HG03442 (cell line): ENCODE data around the gene GNB1L.

Source experiments
- ATAC-seq: cut with Tn5 transposase; IDR thresholded peaks from one replicate; pipeline ENCODE4 v1.9.1; 2021; ENCODE audit warnings: mild to moderate bottlenecking, moderate library complexity; ENCODE audit not compliant: unreplicated experiment

Gene GNB1L

GRCh38 chr22:19876941-19877625 lies 22.4 kb upstream of the GNB1L start:
- ATAC-seq = no peak

DNA sequence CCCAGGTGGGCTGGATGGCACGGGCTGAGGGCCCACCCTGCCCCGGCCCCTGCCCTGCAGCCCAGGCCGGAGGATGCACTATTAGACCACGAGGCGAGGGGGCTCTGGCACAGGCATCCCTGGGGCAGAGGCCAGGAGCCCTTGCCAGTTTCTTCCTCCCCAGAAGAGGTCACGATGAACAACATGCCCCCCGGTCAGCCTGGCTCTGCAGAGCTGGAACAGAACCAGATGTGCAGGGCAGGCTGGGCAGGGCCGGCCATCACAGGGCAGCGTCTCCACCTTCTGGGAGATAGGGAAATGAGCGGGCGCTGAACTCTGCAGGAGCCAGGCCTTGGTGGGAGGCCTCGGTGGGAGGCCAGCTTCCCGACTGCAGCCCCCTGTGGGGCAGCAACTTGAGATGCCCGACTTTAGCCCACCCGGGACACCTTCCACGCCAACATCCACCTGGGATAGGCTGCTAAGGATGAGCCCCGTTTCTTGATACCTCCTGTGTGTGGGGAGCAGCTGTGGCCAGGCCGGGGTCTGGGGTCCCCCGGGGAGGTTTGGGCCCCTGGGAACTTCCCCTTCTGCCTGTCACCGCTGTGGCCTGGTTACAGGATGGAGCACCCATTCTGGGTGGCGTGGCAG lies 21.8 kb upstream of the GNB1L start:
- no peak for ATAC-seq

GRCh38 chr22:19875531-19876313 lies 21.0 kb upstream of the GNB1L start:
- no peak for ATAC-seq

DNA sequence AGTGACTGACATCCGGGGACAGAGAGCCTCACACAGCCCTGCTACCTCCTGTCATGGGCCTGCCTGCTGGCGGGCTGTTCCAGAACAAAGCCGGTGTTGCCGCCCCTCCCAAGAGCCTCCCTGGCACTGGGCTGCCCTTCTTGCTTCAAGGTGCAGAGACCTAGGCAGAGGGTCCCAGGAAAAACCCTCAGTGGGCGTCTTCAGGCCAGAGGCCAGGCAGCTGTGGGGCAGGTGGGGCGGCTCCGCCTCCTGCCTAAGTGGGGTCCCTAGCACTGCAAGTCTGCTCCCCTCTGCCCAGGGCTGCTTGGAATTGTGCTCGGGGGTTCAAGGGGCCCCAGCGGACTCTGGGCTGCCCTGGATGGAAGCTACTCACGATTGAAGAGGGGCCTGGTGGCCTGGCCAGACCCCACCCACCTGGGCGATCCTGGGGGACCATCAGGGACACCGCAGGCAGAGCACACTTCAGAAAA lies 20.4 kb upstream of the GNB1L start:
- no peak for ATAC-seq

DNA sequence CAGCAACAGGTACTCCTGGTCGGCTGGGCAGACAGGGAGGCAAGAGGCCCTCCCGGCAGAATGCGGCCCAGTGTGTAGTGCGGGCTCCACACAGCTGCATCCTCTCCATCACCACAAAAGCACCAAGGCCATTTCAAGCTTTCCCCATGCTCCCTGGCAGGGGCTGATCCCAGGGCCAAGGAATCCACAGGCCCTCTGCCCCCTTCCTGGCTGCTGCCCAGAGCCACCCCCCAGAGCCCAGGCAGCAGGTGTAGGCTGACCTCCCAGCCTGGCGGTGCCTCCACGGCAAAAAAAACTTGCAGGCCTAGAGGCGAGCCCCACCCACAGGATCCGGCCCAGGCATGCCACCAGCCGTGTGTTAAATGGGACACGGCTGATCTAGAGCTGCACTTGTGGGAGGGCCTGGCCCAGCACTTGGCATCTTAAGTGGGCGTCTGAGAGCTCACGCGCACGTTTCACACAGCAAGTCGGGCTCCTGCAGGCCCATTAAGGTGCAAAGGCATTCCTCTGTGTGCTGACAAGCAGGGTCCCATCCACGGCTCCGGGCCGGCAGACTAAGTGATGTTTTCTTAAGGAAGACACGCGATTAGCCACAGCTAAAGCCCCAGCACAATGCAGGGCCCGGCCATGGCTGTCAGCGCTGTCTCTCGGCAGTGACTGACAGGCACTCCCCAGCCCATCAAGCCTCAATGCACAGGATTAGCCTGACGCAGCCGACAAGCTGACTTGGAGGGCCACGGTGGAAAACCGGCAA lies 19.8 kb upstream of the GNB1L start:
- no peak for ATAC-seq

DNA sequence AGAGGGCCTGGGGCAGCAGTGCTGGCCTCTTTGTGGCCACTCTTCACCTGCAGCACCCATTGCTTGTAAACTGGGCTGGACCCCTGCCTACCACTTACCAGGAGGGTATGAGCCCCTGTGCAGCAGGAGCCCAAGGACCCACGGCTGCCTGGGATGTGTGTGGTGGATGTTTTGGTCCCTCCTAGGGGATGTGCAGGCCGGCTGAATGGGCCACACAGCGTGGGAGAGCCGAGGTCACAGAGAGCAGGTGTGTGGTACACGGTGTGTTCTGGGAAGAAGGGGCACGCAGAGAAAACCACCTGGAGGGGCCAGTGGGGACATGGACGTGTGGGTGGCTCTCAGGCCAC lies 19.3 kb upstream of the GNB1L start:
- ATAC-seq = no peak

DNA sequence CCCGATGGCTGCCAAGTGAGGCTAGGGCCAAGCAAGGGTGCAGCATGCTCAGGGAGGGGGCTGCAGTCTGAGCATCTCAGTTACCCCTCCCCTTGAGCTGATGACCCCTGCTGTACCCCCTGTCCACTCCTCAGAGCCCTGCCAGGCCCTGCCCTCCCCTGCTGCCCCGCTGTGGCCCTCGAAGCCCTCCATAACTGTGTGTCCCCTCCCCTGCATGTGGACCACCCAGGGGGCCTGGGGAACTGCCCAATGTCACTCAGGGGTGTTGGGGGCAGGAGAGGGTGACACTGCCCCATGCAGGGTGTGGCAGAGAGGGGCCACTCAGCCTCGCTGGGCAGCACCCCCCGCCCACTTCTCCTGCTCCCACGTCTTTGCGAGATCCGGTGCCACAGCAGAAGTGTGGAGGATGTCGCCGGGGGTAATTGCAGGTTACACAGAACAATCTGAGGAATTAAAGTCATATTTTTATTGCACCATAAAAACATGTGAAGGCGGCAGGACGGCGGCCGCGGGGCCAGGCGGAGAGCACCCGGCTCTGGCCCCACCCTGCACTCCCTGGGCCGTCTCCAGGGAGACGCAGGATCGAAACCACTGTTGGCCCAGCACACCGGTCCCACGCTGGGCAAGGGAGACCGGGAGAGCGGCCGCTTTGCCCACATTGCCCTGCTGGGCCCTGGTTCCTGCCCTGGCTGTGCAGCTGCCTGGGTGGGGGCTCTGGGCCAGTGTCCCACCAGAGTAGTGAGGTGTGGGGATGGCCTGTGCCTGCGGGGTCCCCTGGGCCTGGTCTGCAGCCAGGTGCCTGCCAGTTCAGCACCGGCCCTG lies 18.7 kb upstream of the GNB1L start:
- ATAC-seq = no peak

GRCh38 chr22:19872779-19873137 lies 18.1 kb upstream of the GNB1L start:
- ATAC-seq = no peak

GRCh38 chr22:19871845-19872778 lies 17.4 kb upstream of the GNB1L start:
- ATAC-seq = no peak

GRCh38 chr22:19871023-19871844 lies 16.6 kb upstream of the GNB1L start:
- ATAC-seq = no peak

DNA sequence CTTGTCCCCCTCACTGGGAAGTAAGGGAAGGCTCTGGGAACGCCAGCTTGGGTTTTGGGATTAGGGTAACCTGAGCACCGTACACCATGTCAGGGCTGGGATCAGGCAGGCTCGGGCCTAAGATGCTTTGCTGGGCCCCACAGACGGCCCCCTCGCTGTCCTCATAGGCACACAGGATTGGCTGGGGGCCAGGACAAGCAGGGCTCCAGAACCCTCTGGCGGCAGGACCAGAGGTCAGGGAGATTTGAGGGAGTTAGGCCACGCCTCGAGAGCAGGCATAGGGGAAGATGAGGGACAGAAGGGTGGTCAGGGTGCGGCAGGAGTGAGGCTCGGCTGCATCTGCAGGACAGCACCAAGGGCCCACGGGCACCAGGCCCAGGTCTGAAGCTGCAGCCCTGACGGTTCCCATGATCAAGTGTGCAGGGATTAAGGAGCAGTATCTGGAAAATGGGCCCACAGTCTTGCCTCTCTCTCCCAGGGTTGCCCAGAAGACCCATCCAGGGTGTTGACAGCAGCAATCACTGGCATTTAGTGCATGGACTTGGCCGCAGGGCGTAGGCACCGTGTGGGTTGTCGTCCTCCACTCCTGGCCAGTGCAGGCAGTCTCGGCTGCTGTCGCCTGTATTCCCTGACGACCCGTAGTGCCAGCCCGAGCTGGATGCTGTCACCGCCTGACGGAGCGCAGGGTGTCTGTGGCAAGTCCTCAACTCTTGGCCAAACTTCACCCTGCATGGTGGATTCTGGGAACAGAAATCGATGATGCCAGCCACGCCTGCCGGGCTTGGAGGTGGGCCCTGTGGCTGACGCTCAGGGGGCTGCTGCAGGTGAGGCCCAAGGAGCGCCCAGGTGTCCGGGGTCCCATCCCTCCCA lies 15.7 kb upstream of the GNB1L start:
- ATAC-seq = no peak

DNA sequence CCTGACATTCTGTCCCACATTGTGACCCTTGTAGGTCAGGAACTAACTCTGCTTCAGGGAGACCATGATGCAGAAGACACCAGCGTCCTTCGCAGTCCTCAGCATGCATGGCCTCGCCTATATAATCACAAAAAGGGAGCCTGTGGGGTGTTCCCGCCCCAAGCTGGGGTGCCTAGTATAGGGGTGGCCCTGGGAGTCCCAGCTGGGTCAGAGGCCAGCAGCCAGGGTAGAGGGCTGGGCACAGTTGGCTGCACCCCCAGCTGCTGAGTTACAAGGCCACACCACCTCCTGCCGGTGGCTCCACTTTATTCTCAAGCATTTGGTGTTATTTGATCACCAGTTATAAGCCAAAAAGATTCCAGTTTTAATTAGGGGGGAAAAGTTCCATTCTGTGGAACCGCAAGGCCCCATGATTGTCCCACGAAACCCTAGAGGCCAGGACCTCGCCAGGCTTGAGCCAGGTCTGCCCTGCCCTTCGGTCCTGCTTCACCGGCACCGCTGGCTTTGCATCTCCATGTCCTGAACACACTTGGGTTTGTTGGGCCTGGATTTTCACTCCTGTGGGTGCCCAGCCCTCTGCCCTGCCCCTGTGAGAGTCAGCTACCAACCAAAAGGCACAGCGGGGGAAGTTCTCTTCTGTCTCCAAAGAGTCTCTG lies 15.0 kb upstream of the GNB1L start:
- no peak for ATAC-seq

DNA sequence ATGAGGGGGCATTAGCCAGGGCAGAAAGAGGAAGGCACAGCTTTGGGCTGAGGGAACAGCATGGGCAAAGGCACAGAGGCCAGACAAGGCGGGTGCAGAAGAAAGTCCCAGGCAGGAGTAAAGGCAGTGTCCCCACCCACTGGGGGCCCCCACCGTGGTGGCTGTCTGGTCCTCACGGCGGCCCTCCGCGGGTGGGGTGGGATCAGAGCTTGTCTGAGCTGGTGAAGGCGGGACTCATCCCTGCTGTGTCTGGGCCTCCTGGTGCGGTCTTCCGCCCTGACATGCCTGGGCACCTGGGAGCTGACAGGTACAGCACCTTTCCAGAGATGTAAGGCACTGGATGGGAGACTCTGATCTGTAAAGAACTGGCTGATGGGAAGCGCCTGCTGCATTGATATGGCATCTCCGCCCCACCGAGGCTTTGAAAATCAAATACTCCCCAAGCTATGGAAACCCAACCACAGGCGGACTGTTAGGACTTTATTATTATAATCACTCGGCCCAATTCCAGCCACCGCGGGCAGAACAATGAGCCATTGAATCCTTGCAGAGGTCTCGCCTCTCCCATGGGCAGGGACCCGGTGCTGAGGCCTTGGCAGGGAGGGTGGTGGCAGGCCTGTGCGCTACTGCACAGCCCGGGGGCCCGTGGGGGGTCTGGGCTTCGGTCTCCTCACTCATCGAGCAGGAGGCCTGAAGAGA lies 14.2 kb upstream of the GNB1L start:
- ATAC-seq = no peak

DNA sequence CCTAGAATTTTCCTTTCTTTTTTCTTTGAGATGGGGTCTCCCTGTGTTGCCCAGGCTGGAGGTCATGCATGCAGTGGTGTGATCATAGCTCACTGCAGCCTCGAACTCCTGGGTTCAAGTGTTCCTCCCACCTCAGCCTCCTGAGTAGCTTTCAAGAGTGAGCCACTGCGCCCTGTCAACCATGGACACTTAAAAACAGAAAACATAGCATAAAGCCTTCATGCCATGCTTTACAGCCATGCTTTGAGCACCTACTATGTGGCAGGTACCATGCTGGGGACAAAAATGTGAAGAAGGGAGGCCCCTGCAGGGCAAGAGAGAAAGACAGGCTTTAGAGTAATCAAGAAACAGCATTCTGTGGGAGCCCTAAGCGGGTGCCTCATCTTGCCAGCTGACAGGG lies 13.7 kb upstream of the GNB1L start:
- ATAC-seq = no peak

DNA sequence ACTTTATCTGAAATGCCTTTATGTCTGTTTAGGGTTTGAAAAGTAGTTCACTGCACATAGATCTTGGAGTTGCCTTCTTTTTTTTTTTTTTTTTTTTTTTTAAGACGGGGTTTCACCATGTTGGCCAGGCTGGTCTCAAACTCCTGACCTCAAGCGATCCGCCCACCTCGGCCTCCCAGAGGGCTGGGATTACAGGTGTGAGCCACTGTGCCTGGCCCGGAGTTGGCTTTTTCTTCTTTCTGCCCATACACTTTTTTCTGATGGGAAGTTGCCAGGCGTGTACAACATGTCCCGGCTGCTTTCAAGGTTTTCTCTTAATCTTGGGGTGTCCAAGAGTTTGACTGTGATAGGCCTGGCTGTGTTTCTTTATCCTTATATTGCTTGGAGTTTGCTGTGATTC lies 12.9 kb upstream of the GNB1L start:
- ATAC-seq = no peak

GRCh38 chr22:19866665-19867009 lies 12.0 kb upstream of the GNB1L start:
- no peak for ATAC-seq
